GM12891 (cell line): ENCODE measurements around the gene FLCN.

Source experiments
- PAX5 ChIP-seq: IDR thresholded peaks from 2 replicates; pipeline ENCODE4 v1.6.1; 2011; ENCODE audit warnings: low read length, moderate library complexity, mild to moderate bottlenecking; ENCODE audit not compliant: insufficient read depth, severe bottlenecking
- POLR2A ChIP-seq: IDR thresholded peaks from 2 replicates; pipeline ENCODE4 v1.6.1; 2011; ENCODE audit warnings: low read depth, low read length, control low read depth
- POLR2AphosphoS5 ChIP-seq: IDR thresholded peaks from 2 replicates; pipeline ENCODE4 v1.6.1; 2011; ENCODE audit warnings: low read depth, low read length, control low read depth
- POU2F2 ChIP-seq: IDR thresholded peaks from 2 replicates; pipeline ENCODE4 v1.6.1; 2011; ENCODE audit warnings: low read depth, mild to moderate bottlenecking, control low read depth, low read length, moderate library complexity
- SPI1 ChIP-seq: IDR thresholded peaks from 2 replicates; pipeline ENCODE4 v1.6.1; 2011; ENCODE audit warnings: low read depth, low read length, control low read depth
- TAF1 ChIP-seq: IDR thresholded peaks from 2 replicates; pipeline ENCODE4 v1.6.1; 2011; ENCODE audit warnings: low read depth, low read length, control low read depth

DNA sequence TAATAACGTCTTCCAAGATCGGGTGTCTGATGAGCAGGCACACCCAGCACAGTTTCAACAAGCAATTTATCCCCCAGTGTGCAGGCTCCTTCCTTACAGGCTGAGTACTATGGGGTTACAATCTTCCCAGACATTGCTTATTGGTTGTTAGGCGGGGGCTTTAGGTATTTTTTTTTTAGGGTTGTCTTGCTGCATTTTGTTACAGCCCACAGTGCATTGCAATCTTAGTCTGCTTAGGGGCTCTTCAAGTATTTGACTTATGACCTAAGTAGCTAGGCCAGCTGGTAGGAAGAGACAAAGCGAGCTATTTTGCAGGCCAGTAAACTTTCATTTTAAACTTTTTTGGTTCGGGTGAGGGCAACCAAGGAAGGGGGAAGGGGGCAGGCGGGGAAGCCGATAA, 36.7 kb downstream of the FLCN start:
- TF ChIP-seq PAX5 (no peak), POLR2AphosphoS5 (no peak), POLR2A (no peak), TAF1 (no peak), POU2F2 (no peak), SPI1 (no peak)
